ENCODE results near the gene HIPK3. TPM values are rescaled to one million over a fixed set of nuclear protein-coding genes. Genes with fewer than 3 reads are reported as not detected.

Gene HIPK3
- total RNA-seq, 3 donors from 2014 or later (not counting 1 experiment from before 2014, with no cell fraction given): 80.6 to 92.9 (median 87.7) TPM

DNA sequence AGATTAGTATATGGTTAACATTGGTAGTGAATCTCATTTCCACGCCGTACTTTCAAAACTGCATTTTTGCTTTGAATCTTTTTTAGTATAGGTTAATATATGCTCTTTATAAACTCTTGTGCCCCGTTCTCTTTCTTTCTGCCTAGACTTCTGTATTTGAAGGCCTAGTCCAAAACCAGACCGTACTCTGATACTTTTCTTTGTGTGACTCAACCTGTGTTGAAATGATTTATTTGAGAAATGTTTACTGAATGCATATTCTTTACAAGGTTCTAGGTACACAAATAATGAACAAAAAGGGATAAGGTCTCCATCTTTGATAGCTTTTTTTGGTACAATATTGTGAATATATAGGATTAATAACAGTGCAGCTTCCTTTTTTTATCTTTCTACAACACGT is 68.3 kb downstream of the HIPK3 start:
- no peaks in the 10 kb centered on the region for H3K27me3 ChIP-seq (ENCODE audit: control insufficient read depth, insufficient read depth, low read length)
- H3K27ac Mint-ChIP-seq: peak overlapping the region in 1 of 2 donors; percentile 3
- no peaks in the 10 kb centered on the region for H3K27me3 Mint-ChIP-seq (ENCODE audit: low read depth in 2 of 2)
- no peak overlapping the region for H3K4me3 ChIP-seq (ENCODE audit: low read length)
- no peaks in the 10 kb centered on the region for H3K36me3 ChIP-seq (ENCODE audit: control insufficient read depth, insufficient read depth, low read length)
- H3K36me3 Mint-ChIP-seq: no peaks in the 10 kb centered on the region
- no peaks in the 10 kb centered on the region for H3K9me3 ChIP-seq (ENCODE audit: control insufficient read depth, insufficient read depth, low read length)
- H3K4me1 Mint-ChIP-seq: peaks cover 37 to 48% of the 10 kb centered on the region in 2 donors
- no peak overlapping the region for H3K27ac ChIP-seq (ENCODE audit: low read length)
- H3K9me3 Mint-ChIP-seq: no peaks in the 10 kb centered on the region
- no peak for TF ChIP-seq CTCF (IDR thresholded peaks at IDR 0.05)
- WGBS (ENCODE audit: insufficient coverage): 95% methylated on average over 3 of the region's 5 CpGs
- H3K4me3 Mint-ChIP-seq: no peak overlapping the region
- H3K4me1 ChIP-seq (ENCODE audit: control insufficient read depth, insufficient read depth, low read length): peaks cover 14% of the 10 kb centered on the region
- no peak for ATAC-seq
- intact Hi-C loops (cut with micrococcal nuclease): no loop called here
- no peak for DNase-seq

- TF ChIP-seq CTCF (IDR thresholded peaks at IDR 0.05): peak; percentile 67
- Histone ChIP-seq H3K4me3 (ENCODE audit: low read length) (no peak overlapping the region), H3K36me3 (ENCODE audit: control insufficient read depth, insufficient read depth, low read length) (peaks cover 3% of the 10 kb centered on the region), H3K27me3 (ENCODE audit: control insufficient read depth, insufficient read depth, low read length) (no peaks in the 10 kb centered on the region), H3K9me3 (ENCODE audit: control insufficient read depth, insufficient read depth, low read length) (no peaks in the 10 kb centered on the region), H3K27ac (ENCODE audit: low read length) (no peak overlapping the region), H3K4me1 (ENCODE audit: control insufficient read depth, insufficient read depth, low read length) (no peaks in the 10 kb centered on the region)
- Mint-ChIP-seq H3K4me3 (no peak overlapping the region), H3K9me3 (no peaks in the 10 kb centered on the region), H3K36me3 (no peaks in the 10 kb centered on the region), H3K4me1 (peaks cover 21 to 31% of the 10 kb centered on the region in 2 donors), H3K27ac (peak overlapping the region; percentile 31 to 79), H3K27me3 (ENCODE audit: low read depth in 2 of 2) (no peaks in the 10 kb centered on the region)
- 59% methylated on average over 3 of the region's 4 CpGs for WGBS (ENCODE audit: insufficient coverage)
- DNase-seq: peak in 1 of 2 donors; percentile 76
- intact Hi-C loops (cut with micrococcal nuclease): loop anchor here (1.0 to 2.0 kb wide), 2 partner anchors 164 to 369 kb away; no protein-coding TSS in a partner anchor
- peak; percentile 64 to 78 (median 74) for ATAC-seq
These were observed 72.6 kb downstream of the HIPK3 start for GRCh38 chr11:33329705-33330329.

GRCh38 chr11:33333816-33334215 is 76.6 kb downstream of the HIPK3 start:
- Histone ChIP-seq H3K4me1 (ENCODE audit: control insufficient read depth, insufficient read depth, low read length) (no peaks in the 10 kb centered on the region), H3K36me3 (ENCODE audit: control insufficient read depth, insufficient read depth, low read length) (peaks cover 3% of the 10 kb centered on the region), H3K9me3 (ENCODE audit: control insufficient read depth, insufficient read depth, low read length) (no peaks in the 10 kb centered on the region), H3K27ac (ENCODE audit: low read length) (no peak overlapping the region), H3K27me3 (ENCODE audit: control insufficient read depth, insufficient read depth, low read length) (no peaks in the 10 kb centered on the region), H3K4me3 (ENCODE audit: low read length) (no peak overlapping the region)
- H3K27me3 Mint-ChIP-seq (ENCODE audit: low read depth in 2 of 2): no peaks in the 10 kb centered on the region
- no peak overlapping the region for H3K27ac Mint-ChIP-seq
- ATAC-seq (no peak), DNase-seq (no peak)
- TF ChIP-seq CTCF (IDR thresholded peaks at IDR 0.05): no peak
- no peak overlapping the region for H3K4me3 Mint-ChIP-seq
- peaks cover 4% of the 10 kb centered on the region in 2 donors for H3K4me1 Mint-ChIP-seq
- 67% methylated on average over 2 of the region's 2 CpGs for WGBS (ENCODE audit: insufficient coverage)
- intact Hi-C loops (cut with micrococcal nuclease): no loop called here
- H3K9me3 Mint-ChIP-seq: no peaks in the 10 kb centered on the region
- H3K36me3 Mint-ChIP-seq: no peaks in the 10 kb centered on the region

- Histone ChIP-seq H3K9me3 (ENCODE audit: control insufficient read depth, insufficient read depth, low read length) (no peaks in the 10 kb centered on the region), H3K27me3 (ENCODE audit: control insufficient read depth, insufficient read depth, low read length) (no peaks in the 10 kb centered on the region), H3K4me1 (ENCODE audit: control insufficient read depth, insufficient read depth, low read length) (no peaks in the 10 kb centered on the region), H3K27ac (ENCODE audit: low read length) (no peak overlapping the region), H3K36me3 (ENCODE audit: control insufficient read depth, insufficient read depth, low read length) (peaks cover 9% of the 10 kb centered on the region), H3K4me3 (ENCODE audit: low read length) (no peak overlapping the region)
- Mint-ChIP-seq H3K4me3 (no peak overlapping the region), H3K27ac (no peak overlapping the region), H3K27me3 (ENCODE audit: low read depth in 2 of 2) (no peaks in the 10 kb centered on the region), H3K9me3 (no peaks in the 10 kb centered on the region), H3K4me1 (peaks cover 2% of the 10 kb centered on the region in 2 donors), H3K36me3 (no peaks in the 10 kb centered on the region)
- DNase-seq (no peak), ATAC-seq (no peak)
- no peak for TF ChIP-seq CTCF (IDR thresholded peaks at IDR 0.05)
- intact Hi-C loops (cut with micrococcal nuclease): no loop called here
- 97% methylated on average over 3 of the region's 3 CpGs for WGBS (ENCODE audit: insufficient coverage)
These were observed 77.4 kb downstream of the HIPK3 start for GRCh38 chr11:33334627-33335026.
